Tibial nerve (tissue), 4 donors: Measurements from ENCODE around the gene PSEN2.

Experiments used
- EP300 ChIP-seq, 2 donors: sonication (generic); formaldehyde crosslinking; IDR thresholded peaks; one replicate each; pipeline ENCODE4 v1.6.1; 2017; ENCODE audit warnings: antibody characterized with exemption in 2 of 2, mild to moderate bottlenecking in 1 of 2
- POLR2A ChIP-seq, 2 donors: fragments of 450-650 bp; IDR thresholded peaks; one replicate each; pipeline ENCODE4 v1.6.1; 2017; ENCODE audit warnings: antibody characterized with exemption in 2 of 2, mild to moderate bottlenecking in 2 of 2, moderate library complexity in 2 of 2
- TF ChIP-seq, protein P1 (sequence below), 5 experiments: fragments of 200-600 bp in 3 of 5; fragments of 450-650 bp in 2 of 5; sonication (generic) in 3 of 5; IDR thresholded peaks; one replicate each; pipeline ENCODE4 v1.5.1; 2016 to 2019; ENCODE audit warnings: antibody characterized with exemption in 5 of 5, mild to moderate bottlenecking in 3 of 5, moderate library complexity in 2 of 5

DNA sequence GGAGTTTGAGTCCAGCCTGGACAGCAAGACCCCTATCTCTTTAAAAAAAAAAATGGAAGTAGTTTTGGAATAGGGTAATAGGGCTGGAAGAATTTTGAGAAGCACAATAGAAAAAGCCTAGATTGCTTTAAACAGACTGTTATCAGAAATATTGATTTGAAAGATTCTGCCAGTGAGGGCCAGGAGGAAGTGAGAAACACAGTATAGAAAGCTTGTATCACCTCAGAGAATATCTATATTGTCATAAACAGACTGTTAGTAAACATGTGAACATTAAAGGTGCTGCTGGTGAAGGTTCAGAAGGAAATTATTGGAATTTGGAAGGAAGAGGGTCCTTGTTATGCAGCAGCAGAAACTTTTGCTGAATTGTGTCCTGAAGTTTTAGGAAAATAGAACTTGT is 24.8 kb upstream of the PSEN2 start:
- TF ChIP-seq, protein P1, sequence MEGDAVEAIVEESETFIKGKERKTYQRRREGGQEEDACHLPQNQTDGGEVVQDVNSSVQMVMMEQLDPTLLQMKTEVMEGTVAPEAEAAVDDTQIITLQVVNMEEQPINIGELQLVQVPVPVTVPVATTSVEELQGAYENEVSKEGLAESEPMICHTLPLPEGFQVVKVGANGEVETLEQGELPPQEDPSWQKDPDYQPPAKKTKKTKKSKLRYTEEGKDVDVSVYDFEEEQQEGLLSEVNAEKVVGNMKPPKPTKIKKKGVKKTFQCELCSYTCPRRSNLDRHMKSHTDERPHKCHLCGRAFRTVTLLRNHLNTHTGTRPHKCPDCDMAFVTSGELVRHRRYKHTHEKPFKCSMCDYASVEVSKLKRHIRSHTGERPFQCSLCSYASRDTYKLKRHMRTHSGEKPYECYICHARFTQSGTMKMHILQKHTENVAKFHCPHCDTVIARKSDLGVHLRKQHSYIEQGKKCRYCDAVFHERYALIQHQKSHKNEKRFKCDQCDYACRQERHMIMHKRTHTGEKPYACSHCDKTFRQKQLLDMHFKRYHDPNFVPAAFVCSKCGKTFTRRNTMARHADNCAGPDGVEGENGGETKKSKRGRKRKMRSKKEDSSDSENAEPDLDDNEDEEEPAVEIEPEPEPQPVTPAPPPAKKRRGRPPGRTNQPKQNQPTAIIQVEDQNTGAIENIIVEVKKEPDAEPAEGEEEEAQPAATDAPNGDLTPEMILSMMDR (IDR thresholded peaks at IDR 0.05): no peak
- TF ChIP-seq POLR2A (IDR thresholded peaks at IDR 0.05) (no peak), EP300 (IDR thresholded peaks at IDR 0.05) (no peak)
